Coronary artery (tissue), 2 donors: ENCODE results near the gene APOBEC2.

Source experiments
- DNase-seq: peaks from one replicate; pipeline ENCODE4 v3.0.0-alpha.2; 2017; ENCODE audit warnings: low spot score
- H3K27ac ChIP-seq, 2 donors: fragments of 200-600 bp; sonication (generic); one replicate each; pipeline ENCODE4 v1.5.1; 2016 to 2019
- H3K4me3 ChIP-seq: fragments of 200-600 bp; sonication (generic); 2 replicates; pipeline ENCODE4 v1.5.1; 2016; ENCODE audit warnings: mild to moderate bottlenecking, moderate library complexity
- CTCF ChIP-seq: fragments of 200-600 bp; sonication (generic); IDR thresholded peaks from one replicate; pipeline ENCODE4 v1.5.1; 2019; ENCODE audit warnings: antibody characterized with exemption

APOBEC2 gene

DNA sequence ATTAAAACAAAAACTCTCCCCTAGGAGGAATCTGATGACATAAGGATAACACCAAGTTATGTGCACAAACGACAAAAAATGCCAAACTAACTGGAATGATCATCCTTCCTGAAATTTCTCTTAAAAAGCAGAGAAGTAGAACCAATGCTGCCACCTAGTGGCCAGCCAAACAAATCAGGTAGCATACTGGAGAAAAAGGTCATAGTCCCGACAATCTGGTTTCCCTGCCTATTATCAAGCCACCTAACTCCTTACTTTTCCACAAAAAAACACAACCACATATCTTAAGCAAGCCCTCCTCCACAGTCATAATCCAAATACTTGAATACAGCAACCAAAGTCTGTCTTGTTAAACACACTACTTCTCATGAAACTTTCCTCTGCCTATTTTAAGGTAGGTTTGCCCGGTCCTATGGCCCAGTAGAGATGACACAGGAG is 13.9 kb downstream of the APOBEC2 start:
- Histone ChIP-seq H3K27ac (no peak overlapping the region), H3K4me3 (no peak overlapping the region)
- no peak for DNase-seq
- TF ChIP-seq CTCF = peak; percentile 63

- TF ChIP-seq CTCF = no peak
- peak overlapping the region; percentile 98 to 100 for H3K27ac ChIP-seq
- H3K4me3 ChIP-seq = peak overlapping the region; percentile 95
- no peak for DNase-seq
Observed at GRCh38 chr6:41071501-41071922, 18.5 kb downstream of the APOBEC2 start.

GRCh38 chr6:41071923-41072835 is 19.2 kb downstream of the APOBEC2 start, which contains the start of gene OARD1:
OARD1 (minus strand) TSS chr6:41072356; CDS start chr6:41071634, 722 bp downstream.
- peak within 1 kb of the TSS; percentile 95 for H3K4me3 ChIP-seq
- TF ChIP-seq CTCF = no peak
- DNase-seq = peak; percentile 100

GRCh38 chr6:41072836-41073202 is 19.8 kb downstream of the APOBEC2 start, which contains the start of gene NFYA:
NFYA (plus strand) TSS chr6:41072974; CDS start chr6:41079090, 6,116 bp downstream.
- TF ChIP-seq CTCF = no peak
- Histone ChIP-seq H3K27ac (peak within 1 kb of the TSS; percentile 98 to 100), H3K4me3 (peak within 1 kb of the TSS; percentile 95)
- DNase-seq = no peak

More at GRCh38 chr6:41071923-41072835, 19.2 kb downstream of the APOBEC2 start, which contains the start of gene OARD1:
- H3K27ac ChIP-seq = peak within 1 kb of the TSS; percentile 98 to 100

DNA sequence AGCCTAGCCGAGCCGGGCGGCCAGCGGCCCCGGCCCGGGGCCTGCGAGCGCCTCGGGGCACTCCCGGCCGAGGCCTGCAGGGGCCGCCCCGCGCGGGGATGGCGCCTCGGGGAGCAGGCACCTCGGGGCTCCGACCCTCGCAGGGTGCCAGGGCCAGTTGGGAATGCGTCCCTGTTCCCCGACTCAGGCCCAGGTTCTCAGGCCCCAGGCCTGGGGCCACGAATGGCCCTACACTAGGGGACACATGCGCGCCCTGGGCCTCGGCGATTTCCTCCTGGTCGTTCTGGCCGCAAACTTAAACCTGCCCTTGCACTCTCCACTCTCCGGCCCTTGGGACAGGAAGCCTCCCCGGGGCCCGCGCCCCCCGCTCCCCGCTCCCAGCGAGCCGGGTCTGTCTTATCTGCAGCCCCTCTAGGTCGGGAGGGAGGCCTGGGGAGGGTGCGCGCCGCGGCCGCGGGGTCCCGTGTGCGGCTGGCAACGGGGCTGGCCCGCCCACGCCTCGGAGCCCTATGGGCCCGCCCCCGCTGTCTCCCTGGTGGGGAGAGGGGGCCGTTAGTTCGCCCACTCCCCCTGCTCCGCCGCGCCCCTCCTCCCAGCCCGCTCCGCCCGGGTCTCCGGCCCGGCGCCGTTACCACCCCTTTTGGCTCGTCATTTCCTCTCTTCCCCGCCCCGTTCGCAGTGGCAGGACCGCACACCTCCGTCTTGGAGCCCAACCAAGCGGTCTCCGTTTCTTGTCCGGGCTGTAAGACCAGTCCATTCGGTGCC is 20.4 kb downstream of the APOBEC2 start:
- Histone ChIP-seq H3K27ac (peak overlapping the region; percentile 95 to 100), H3K4me3 (peak overlapping the region; percentile 95)
- no peak for TF ChIP-seq CTCF
- peak; percentile 92 for DNase-seq

- DNase-seq = no peak
- H3K27ac ChIP-seq = peak overlapping the region; percentile 95 to 100
- TF ChIP-seq CTCF = no peak
- peak overlapping the region; percentile 95 for H3K4me3 ChIP-seq
Observed at GRCh38 chr6:41073968-41074691, 21.1 kb downstream of the APOBEC2 start.
